ENCODE measurements around the gene MACROD2. TPM values are rescaled to one million over a fixed set of nuclear protein-coding genes. Genes with fewer than 3 reads are reported as not detected.

The MACROD2 gene
- total RNA-seq, 4 donors from 2014 or later, result 4.0 to 14.1 (median 10.4) TPM

GRCh38 chr20:15107931-15108330, 1112.6 kb downstream of the MACROD2 start:
- Histone ChIP-seq H3K27ac (no peak overlapping the region), H3K36me3 (no peaks in the 10 kb centered on the region), H3K27me3 (no peaks in the 10 kb centered on the region), H3K4me3 (no peak overlapping the region), H3K9me3 (no peaks in the 10 kb centered on the region), H3K4me1 (peaks cover 0 to under 1% (median 0%) of the 10 kb centered on the region in 4 donors)
- no peak for TF ChIP-seq EP300 (IDR thresholded peaks at IDR 0.05)
- no peak for TF ChIP-seq CTCF (IDR thresholded peaks at IDR 0.05)
- no peak for TF ChIP-seq POLR2A (IDR thresholded peaks at IDR 0.05)
- WGBS, 2 donors, result 46 to 98% methylated on average over 1 of the region's 1 CpG
- no peak for DNase-seq (ENCODE audit: low spot score in 2 of 2)

- Histone ChIP-seq H3K27ac (no peak overlapping the region), H3K36me3 (no peaks in the 10 kb centered on the region), H3K4me1 (peaks cover 0 to 12% (median 2%) of the 10 kb centered on the region in 4 donors), H3K27me3 (no peaks in the 10 kb centered on the region), H3K9me3 (no peaks in the 10 kb centered on the region), H3K4me3 (no peak overlapping the region)
- no peak for TF ChIP-seq EP300 (IDR thresholded peaks at IDR 0.05)
- TF ChIP-seq POLR2A (IDR thresholded peaks at IDR 0.05), result no peak
- TF ChIP-seq CTCF (IDR thresholded peaks at IDR 0.05), result no peak
- WGBS, 2 donors, result 87% methylated on average over 7 of the region's 7 CpGs
- no peak for DNase-seq (ENCODE audit: low spot score in 2 of 2)
These were observed 1114.2 kb downstream of the MACROD2 start for GRCh38 chr20:15109494-15109893.

- no peaks in the 10 kb centered on the region for H3K9me3 ChIP-seq
- no peak for DNase-seq (ENCODE audit: low spot score in 2 of 2)
- H3K4me3 ChIP-seq, result no peak overlapping the region
- H3K4me1 ChIP-seq, result peaks cover 0 to 12% (median 2%) of the 10 kb centered on the region in 4 donors
- H3K27ac ChIP-seq, result no peak overlapping the region
- no peak for TF ChIP-seq EP300 (IDR thresholded peaks at IDR 0.05)
- TF ChIP-seq POLR2A (IDR thresholded peaks at IDR 0.05), result no peak
- no peak for TF ChIP-seq CTCF (IDR thresholded peaks at IDR 0.05)
- H3K36me3 ChIP-seq, result no peaks in the 10 kb centered on the region
- H3K27me3 ChIP-seq, result no peaks in the 10 kb centered on the region
These were observed 1116.3 kb downstream of the MACROD2 start for GRCh38 chr20:15111654-15112053.

GRCh38 chr20:15113144-15113773, 1117.9 kb downstream of the MACROD2 start:
- Histone ChIP-seq H3K9me3 (no peaks in the 10 kb centered on the region), H3K27ac (peak overlapping the region in 2 of 4 donors; percentile 67), H3K27me3 (no peaks in the 10 kb centered on the region), H3K36me3 (no peaks in the 10 kb centered on the region), H3K4me3 (no peak overlapping the region), H3K4me1 (peaks cover 0 to 12% (median 2%) of the 10 kb centered on the region in 4 donors)
- TF ChIP-seq CTCF (IDR thresholded peaks at IDR 0.05) (no peak), EP300 (IDR thresholded peaks at IDR 0.05) (no peak), POLR2A (IDR thresholded peaks at IDR 0.05) (no peak)
- no peak for DNase-seq (ENCODE audit: low spot score in 2 of 2)
- WGBS, 2 donors, result 40 to 50% methylated on average over 1 of the region's 1 CpG

GRCh38 chr20:15119852-15120487, 1124.7 kb downstream of the MACROD2 start:
- H3K4me3 ChIP-seq, result no peak overlapping the region
- no peak for DNase-seq (ENCODE audit: low spot score in 2 of 2)
- no peaks in the 10 kb centered on the region for H3K4me1 ChIP-seq
- no peaks in the 10 kb centered on the region for H3K9me3 ChIP-seq
- no peak for TF ChIP-seq POLR2A (IDR thresholded peaks at IDR 0.05)
- TF ChIP-seq EP300 (IDR thresholded peaks at IDR 0.05), result no peak
- no peak for TF ChIP-seq CTCF (IDR thresholded peaks at IDR 0.05)
- H3K36me3 ChIP-seq, result no peaks in the 10 kb centered on the region
- no peaks in the 10 kb centered on the region for H3K27me3 ChIP-seq
- 92 to 94% methylated on average over 4 of the region's 4 CpGs for WGBS, 2 donors
- no peak overlapping the region for H3K27ac ChIP-seq

All from tibial nerve (tissue), 4 donors.